ENCODE measurements around the gene CRB1. TPM values are rescaled to one million over a fixed set of nuclear protein-coding genes. Genes with fewer than 3 reads are reported as not detected.

CRB1 gene
- total RNA-seq, 3 donors from 2014 or later: 0.51 TPM; not detected in 2

GRCh38 chr1:197307551-197307950 lies 39.5 kb downstream of the CRB1 start:
- no peak for TF ChIP-seq CTCF (IDR thresholded peaks at IDR 0.05)
- ATAC-seq: no peak
- DNase-seq: no peak
- intact Hi-C loops (cut with DNase I, micrococcal nuclease): no loop called here
- no peaks in the 10 kb centered on the region for H3K4me1 ChIP-seq (ENCODE audit: low read depth)
- H3K4me3 ChIP-seq: no peak overlapping the region
- H3K9me3 ChIP-seq: no peaks in the 10 kb centered on the region
- no peaks in the 10 kb centered on the region for H3K36me3 ChIP-seq (ENCODE audit: low read depth)

GRCh38 chr1:197311081-197311480 lies 43.0 kb downstream of the CRB1 start:
- DNase-seq (no peak), ATAC-seq (no peak)
- TF ChIP-seq CTCF (IDR thresholded peaks at IDR 0.05): no peak
- no peak overlapping the region for H3K4me3 ChIP-seq
- intact Hi-C loops (cut with DNase I, micrococcal nuclease): no loop called here
- no peaks in the 10 kb centered on the region for H3K9me3 ChIP-seq
- H3K36me3 ChIP-seq (ENCODE audit: low read depth): no peaks in the 10 kb centered on the region
- H3K4me1 ChIP-seq (ENCODE audit: low read depth): no peaks in the 10 kb centered on the region

GRCh38 chr1:197312163-197312562 lies 44.1 kb downstream of the CRB1 start:
- no peak for TF ChIP-seq CTCF (IDR thresholded peaks at IDR 0.05)
- H3K4me1 ChIP-seq (ENCODE audit: low read depth): no peaks in the 10 kb centered on the region
- ATAC-seq (no peak), DNase-seq (no peak)
- H3K36me3 ChIP-seq (ENCODE audit: low read depth): no peaks in the 10 kb centered on the region
- H3K4me3 ChIP-seq: no peak overlapping the region
- no peaks in the 10 kb centered on the region for H3K9me3 ChIP-seq
- intact Hi-C loops (cut with DNase I, micrococcal nuclease): no loop called here

- DNase-seq (no peak), ATAC-seq (no peak)
- intact Hi-C loops (cut with DNase I, micrococcal nuclease): no loop called here
- TF ChIP-seq CTCF (IDR thresholded peaks at IDR 0.05): no peak
- no peaks in the 10 kb centered on the region for H3K36me3 ChIP-seq (ENCODE audit: low read depth)
- no peaks in the 10 kb centered on the region for H3K4me1 ChIP-seq (ENCODE audit: low read depth)
- no peak overlapping the region for H3K4me3 ChIP-seq
- no peaks in the 10 kb centered on the region for H3K9me3 ChIP-seq
Measured at GRCh38 chr1:197313713-197314112, 45.7 kb downstream of the CRB1 start.

- no peak for DNase-seq
- Histone ChIP-seq H3K9me3 (no peaks in the 10 kb centered on the region), H3K4me3 (no peak overlapping the region), H3K36me3 (ENCODE audit: low read depth) (no peaks in the 10 kb centered on the region), H3K4me1 (ENCODE audit: low read depth) (no peaks in the 10 kb centered on the region)
- intact Hi-C loops (cut with DNase I, micrococcal nuclease): no loop called here
- TF ChIP-seq CTCF (IDR thresholded peaks at IDR 0.05): no peak
- no peak for ATAC-seq
Measured at GRCh38 chr1:197314682-197315081, 46.6 kb downstream of the CRB1 start.

- no peak for TF ChIP-seq CTCF (IDR thresholded peaks at IDR 0.05)
- no peak for DNase-seq
- H3K4me3 ChIP-seq: no peak overlapping the region
- H3K4me1 ChIP-seq (ENCODE audit: low read depth): no peaks in the 10 kb centered on the region
- H3K36me3 ChIP-seq (ENCODE audit: low read depth): no peaks in the 10 kb centered on the region
- H3K9me3 ChIP-seq: no peaks in the 10 kb centered on the region
- intact Hi-C loops (cut with DNase I, micrococcal nuclease): no loop called here
- no peak for ATAC-seq
Measured at GRCh38 chr1:197319631-197320030, 51.6 kb downstream of the CRB1 start.

All from mucosa of descending colon (tissue), 3 donors.